ENCODE results near the gene AGBL2.
"Not testable (repeated sequence)": the region's sequence is repeated elsewhere in the genome, so short reads cannot be mapped to it uniquely, and the experiment has no call there.

AGBL2 gene

DNA sequence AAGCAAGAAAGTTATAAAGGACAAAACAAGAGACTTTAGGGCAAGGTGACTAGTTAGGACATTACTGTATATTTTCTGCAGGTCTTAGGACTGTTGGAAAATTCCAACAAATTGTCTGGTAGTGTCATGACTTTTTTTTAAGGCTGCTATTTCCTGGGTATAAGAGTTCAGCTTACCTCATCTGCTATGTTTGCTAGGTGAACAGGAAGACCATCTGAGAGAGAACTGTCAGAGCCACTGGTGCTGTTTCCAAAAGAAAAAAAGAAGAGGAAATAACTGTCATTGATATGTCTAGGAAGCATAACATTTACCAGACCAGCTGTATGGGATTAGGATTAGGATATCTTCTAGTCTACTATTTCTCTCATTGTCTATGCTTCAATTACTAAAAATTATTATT, 46.5 kb downstream of the AGBL2 start:
- Mint-ChIP-seq H3K4me3 (no peak overlapping the region), H3K4me1 (peaks cover 0 to 5% of the 10 kb centered on the region in 2 donors), H3K9me3 (no peaks in the 10 kb centered on the region), H3K27ac (no peak overlapping the region), H3K36me3 (peaks cover 0 to 2% of the 10 kb centered on the region in 2 donors), H3K27me3 (no peaks in the 10 kb centered on the region)
- no peak for ATAC-seq (replicated peaks)
- DNase-seq, result no peak

DNA sequence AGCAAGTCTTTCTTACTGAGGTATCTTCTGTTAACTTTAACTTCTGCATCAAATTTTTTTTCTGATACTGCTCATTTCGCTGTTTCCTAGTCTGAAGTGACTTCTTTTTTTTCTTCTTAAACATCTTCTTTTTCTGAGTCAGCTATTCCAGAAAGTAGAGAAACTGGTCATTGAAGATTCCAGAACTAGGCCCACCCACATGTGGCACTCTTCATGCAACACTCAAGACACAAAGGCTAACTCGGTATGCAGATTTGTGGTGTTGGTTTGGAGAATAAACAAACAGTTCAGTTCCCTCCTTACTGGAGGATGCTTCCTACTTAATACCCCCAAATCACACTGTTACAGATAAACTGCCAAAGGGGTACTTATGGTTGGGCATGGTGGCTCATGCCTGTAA, 47.6 kb downstream of the AGBL2 start:
- H3K4me1 Mint-ChIP-seq, result peaks cover 2 to 9% of the 10 kb centered on the region in 2 donors
- no peaks in the 10 kb centered on the region for H3K9me3 Mint-ChIP-seq
- H3K27me3 Mint-ChIP-seq, result no peaks in the 10 kb centered on the region
- H3K36me3 Mint-ChIP-seq, result peaks cover 0 to 2% of the 10 kb centered on the region in 2 donors
- DNase-seq (no peak), ATAC-seq (replicated peaks) (no peak)
- no peak overlapping the region for H3K27ac Mint-ChIP-seq
- H3K4me3 Mint-ChIP-seq, result no peak overlapping the region

DNA sequence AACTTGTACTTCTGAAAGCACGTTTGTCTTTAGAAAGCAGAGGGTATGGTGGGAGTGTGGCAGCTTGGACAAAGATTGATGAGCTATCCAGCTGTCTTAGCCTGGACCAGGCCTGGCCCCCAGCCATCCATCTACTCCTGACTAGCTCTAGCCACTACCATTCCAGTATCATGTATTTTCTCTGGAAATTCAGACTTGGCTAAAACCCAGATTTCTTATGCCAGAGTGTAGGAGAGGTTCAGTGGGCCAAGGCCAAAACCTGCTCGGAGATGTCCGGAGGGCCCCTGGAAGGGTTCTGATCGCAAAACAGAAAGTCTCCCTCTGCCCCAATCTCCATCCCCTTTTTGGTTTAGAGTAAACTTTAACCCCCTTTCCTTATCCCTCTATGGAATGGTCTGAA, 48.0 kb downstream of the AGBL2 start:
- DNase-seq, result no peak
- no peak for ATAC-seq (replicated peaks)
- H3K4me1 Mint-ChIP-seq, result peaks cover 2 to 5% of the 10 kb centered on the region in 2 donors
- H3K36me3 Mint-ChIP-seq, result no peaks in the 10 kb centered on the region
- no peak overlapping the region for H3K4me3 Mint-ChIP-seq
- H3K27me3 Mint-ChIP-seq, result no peaks in the 10 kb centered on the region
- H3K27ac Mint-ChIP-seq, result no peak overlapping the region
- no peaks in the 10 kb centered on the region for H3K9me3 Mint-ChIP-seq

DNA sequence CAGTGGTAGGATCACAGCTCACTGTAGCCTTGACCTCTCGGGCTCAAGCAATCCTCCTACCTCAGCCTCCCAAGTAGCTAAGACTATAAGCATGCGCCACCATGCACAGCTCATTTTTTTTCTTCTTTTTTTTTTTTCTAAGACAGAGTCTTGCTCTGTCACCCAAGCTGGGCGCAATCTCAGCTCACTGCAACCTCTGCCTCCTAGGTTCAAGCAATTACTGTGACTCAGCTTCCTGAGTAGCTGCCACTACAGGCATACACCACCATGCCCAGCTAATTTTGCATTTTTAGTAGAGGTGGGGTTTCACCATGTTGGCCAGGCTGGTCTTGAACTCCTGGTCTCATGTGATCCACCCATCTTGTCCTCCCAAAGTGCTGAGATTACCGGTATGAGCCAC, 50.2 kb downstream of the AGBL2 start:
- H3K4me3 Mint-ChIP-seq, H3K36me3 Mint-ChIP-seq, H3K9me3 Mint-ChIP-seq, H3K4me1 Mint-ChIP-seq, H3K27me3 Mint-ChIP-seq, DNase-seq, H3K27ac Mint-ChIP-seq: not testable (repeated sequence)
- peak; percentile 33 to 38 for ATAC-seq (replicated peaks)

DNA sequence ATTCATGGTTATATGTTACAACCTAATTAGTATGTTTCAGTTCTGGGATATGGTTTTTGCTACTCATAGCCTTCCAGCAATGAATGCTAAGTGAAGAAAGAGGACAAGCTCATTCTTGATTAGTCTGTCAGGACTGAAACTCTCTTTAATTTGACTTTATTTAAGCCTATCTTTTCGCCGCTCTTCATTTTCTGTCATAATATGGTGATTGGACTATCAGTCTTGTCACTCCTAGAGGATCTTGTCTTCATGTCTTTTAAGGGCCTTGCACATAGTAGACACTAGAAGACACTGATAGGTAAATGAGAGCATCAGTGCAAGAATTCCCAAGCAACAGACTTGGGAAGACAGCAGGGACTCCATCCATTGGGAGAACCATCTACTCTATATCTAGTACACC, 53.9 kb downstream of the AGBL2 start:
- ATAC-seq (replicated peaks) (no peak), DNase-seq (no peak)
- H3K4me1 Mint-ChIP-seq, result peaks cover 2 to 5% of the 10 kb centered on the region in 2 donors
- H3K27ac Mint-ChIP-seq, result no peak overlapping the region
- H3K36me3 Mint-ChIP-seq, result no peaks in the 10 kb centered on the region
- no peaks in the 10 kb centered on the region for H3K27me3 Mint-ChIP-seq
- H3K9me3 Mint-ChIP-seq, result no peaks in the 10 kb centered on the region
- no peak overlapping the region for H3K4me3 Mint-ChIP-seq

DNA sequence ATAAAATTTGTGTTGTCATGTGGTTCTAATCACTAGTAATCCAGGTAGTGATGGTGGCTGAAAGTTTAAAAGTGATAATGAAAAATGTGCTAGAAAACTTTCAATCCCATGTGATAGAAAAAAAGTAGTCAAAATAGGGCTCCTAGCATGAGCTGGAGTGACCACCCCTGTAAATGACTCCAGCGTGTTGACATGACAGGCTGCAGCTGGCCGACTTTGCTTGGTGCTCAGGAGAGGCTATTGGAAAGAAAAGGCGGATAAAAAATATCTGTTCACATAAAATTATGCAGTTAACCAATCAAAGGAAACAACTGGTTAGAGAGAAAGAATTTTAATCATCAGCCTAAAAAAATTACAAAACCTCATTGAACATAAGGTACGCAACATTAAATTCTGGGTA, 55.9 kb downstream of the AGBL2 start:
- DNase-seq (no peak), ATAC-seq (replicated peaks) (no peak)
- Mint-ChIP-seq H3K4me1 (peaks cover 2 to 5% of the 10 kb centered on the region in 2 donors), H3K36me3 (no peaks in the 10 kb centered on the region), H3K9me3 (no peaks in the 10 kb centered on the region), H3K4me3 (no peak overlapping the region), H3K27ac (no peak overlapping the region), H3K27me3 (no peaks in the 10 kb centered on the region)

DNA sequence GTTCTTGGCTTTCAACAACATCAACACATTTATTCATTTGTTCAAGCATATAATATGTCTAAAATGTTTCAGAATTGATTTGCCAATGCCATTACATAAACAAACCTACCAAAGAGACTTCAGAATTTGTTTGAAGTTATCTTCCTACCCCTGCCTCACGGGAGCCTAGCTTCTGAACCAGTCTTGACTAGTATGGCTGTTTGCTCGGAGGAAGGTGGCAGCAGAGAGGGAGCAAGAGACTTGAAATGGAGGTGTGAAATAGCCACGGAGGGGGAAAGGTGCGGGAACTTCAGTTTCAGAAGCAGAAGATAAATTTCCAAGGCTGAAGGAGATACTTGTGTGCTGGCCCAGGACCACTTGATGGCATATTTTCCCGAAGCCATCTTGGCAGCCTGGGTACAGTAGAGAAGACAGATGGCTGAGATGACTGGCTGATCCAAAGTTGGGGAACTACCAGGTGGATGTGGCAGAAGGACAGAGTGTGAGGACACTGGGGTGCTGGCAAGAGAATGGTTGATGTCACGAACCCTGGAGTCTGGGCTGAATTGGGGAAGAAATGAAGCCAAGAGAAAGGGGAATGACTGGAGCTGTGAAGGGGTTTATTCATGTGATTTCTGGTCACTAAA, 58.8 kb downstream of the AGBL2 start:
- Mint-ChIP-seq H3K4me3 (no peak overlapping the region), H3K27ac (no peak overlapping the region), H3K4me1 (no peaks in the 10 kb centered on the region), H3K27me3 (no peaks in the 10 kb centered on the region), H3K36me3 (no peaks in the 10 kb centered on the region), H3K9me3 (peaks cover 7 to 8% of the 10 kb centered on the region in 2 donors)
- DNase-seq (no peak), ATAC-seq (replicated peaks) (no peak)

DNA sequence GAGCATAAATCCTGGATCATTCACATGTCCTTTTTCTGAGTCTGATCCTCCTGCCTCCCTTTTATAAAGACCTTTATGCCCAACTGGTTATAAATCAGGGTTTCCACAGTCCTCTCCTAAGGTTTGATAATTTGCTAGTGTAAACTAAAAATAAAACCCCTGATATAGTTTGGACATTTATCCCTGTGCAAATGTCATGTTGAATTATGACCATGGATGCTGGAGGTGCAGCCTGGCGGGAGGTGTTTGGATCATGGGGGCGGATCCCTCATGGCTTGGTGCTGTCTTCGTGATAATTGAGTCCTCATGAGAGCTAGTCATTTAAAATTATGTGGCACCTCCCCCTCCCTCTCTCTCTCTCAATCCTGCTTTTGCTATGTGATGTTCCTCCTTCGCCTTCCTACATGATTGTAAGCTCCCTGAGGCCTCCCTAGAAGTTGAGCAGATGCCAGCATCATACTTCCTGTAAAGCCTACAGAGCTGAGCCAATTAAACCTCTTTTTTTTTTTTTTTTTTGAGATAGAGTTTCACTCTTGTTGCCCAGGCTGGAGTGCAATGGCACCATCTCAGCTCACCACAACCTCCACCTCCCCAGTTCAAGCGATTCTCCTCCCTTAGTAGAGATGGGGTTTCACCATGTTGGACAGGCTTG, 63.2 kb downstream of the AGBL2 start:
- DNase-seq, result no peak
- peaks cover 7 to 8% of the 10 kb centered on the region in 2 donors for H3K9me3 Mint-ChIP-seq

DNA sequence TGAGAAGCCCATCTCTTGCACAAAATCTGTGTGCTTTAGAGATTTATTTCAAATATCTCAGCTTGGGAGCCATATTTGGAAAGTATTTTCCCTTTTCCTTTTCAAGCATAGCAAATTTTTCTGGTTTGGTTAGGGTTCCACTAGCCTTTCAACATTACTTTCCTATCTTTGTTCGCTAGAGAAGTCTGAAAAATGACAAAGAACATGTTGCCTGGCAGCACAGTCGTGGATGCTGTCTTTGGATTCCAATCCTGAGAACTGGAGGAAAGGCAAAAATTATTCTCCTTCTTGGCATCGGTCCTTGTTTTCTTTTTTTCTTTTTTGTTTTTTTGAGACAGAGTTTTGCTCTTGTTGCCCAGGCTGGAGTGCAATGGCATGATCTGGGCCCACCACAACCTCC, 65.9 kb downstream of the AGBL2 start:
- no peak for ATAC-seq (replicated peaks)
- Mint-ChIP-seq H3K4me3 (no peak overlapping the region), H3K27me3 (no peaks in the 10 kb centered on the region)

More for the DNA sequence above, 63.2 kb downstream of the AGBL2 start:
- H3K4me3 Mint-ChIP-seq, result no peak overlapping the region
- no peaks in the 10 kb centered on the region for H3K27me3 Mint-ChIP-seq
- no peak for ATAC-seq (replicated peaks)
- H3K36me3 Mint-ChIP-seq, result no peaks in the 10 kb centered on the region
- no peak overlapping the region for H3K27ac Mint-ChIP-seq
- no peaks in the 10 kb centered on the region for H3K4me1 Mint-ChIP-seq

DNA sequence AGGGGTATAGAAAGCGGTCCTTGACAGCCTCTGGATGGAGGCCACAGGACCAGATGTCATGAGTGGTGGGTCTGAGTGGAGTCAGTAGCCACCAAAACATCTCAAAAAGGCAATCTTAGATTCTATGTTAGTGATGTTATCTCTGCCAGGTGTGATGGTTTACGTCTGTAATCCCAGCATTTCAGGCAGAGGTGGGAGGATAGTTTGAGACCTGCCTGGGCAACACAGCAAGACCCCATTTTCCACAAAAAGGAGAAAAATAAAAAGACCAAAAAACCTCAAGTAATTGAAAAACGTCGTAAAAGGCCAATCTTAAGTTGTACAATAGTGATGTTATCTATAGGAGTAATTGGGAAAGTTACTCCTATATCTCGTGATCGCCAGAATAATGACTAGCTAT, 69.2 kb downstream of the AGBL2 start:
- no peaks in the 10 kb centered on the region for H3K27me3 Mint-ChIP-seq
- ATAC-seq (replicated peaks) (no peak), DNase-seq (no peak)
- H3K36me3 Mint-ChIP-seq, result peaks cover 2 to 6% of the 10 kb centered on the region in 2 donors
- H3K4me3 Mint-ChIP-seq, result no peak overlapping the region
- H3K9me3 Mint-ChIP-seq, result no peaks in the 10 kb centered on the region
- no peak overlapping the region for H3K27ac Mint-ChIP-seq
- peaks cover 6 to 9% of the 10 kb centered on the region in 2 donors for H3K4me1 Mint-ChIP-seq

More for the DNA sequence above, 65.9 kb downstream of the AGBL2 start:
- Mint-ChIP-seq H3K36me3 (no peaks in the 10 kb centered on the region), H3K9me3 (peaks cover 7 to 8% of the 10 kb centered on the region in 2 donors), H3K4me1 (no peaks in the 10 kb centered on the region), H3K27ac (no peak overlapping the region)
- DNase-seq, result no peak

DNA sequence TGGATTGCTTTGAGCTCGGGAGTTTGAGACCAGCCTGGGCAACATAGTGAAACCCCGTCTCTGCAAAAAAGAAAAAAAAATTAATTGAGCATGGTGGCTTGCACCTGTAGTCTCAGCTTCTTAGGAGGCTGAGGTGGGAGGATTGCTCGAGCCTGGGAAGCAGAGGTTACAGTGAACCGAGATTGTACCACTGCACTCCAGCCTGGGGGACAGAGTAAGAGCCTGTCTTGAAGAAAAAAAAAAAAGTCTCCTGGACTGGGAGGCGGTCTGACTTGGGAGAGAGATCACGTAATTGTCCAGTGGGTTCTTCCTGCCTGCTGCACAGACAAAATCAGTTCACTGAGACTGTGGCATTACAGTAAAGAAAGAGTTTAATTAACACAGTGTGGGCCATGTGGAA, 69.7 kb downstream of the AGBL2 start:
- Mint-ChIP-seq H3K27ac (no peak overlapping the region), H3K36me3 (peaks cover 3 to 6% of the 10 kb centered on the region in 2 donors), H3K9me3 (no peaks in the 10 kb centered on the region), H3K4me1 (peaks cover 8 to 14% of the 10 kb centered on the region in 2 donors), H3K4me3 (no peak overlapping the region), H3K27me3 (no peaks in the 10 kb centered on the region)
- ATAC-seq (replicated peaks) (no peak), DNase-seq (no peak)

DNA sequence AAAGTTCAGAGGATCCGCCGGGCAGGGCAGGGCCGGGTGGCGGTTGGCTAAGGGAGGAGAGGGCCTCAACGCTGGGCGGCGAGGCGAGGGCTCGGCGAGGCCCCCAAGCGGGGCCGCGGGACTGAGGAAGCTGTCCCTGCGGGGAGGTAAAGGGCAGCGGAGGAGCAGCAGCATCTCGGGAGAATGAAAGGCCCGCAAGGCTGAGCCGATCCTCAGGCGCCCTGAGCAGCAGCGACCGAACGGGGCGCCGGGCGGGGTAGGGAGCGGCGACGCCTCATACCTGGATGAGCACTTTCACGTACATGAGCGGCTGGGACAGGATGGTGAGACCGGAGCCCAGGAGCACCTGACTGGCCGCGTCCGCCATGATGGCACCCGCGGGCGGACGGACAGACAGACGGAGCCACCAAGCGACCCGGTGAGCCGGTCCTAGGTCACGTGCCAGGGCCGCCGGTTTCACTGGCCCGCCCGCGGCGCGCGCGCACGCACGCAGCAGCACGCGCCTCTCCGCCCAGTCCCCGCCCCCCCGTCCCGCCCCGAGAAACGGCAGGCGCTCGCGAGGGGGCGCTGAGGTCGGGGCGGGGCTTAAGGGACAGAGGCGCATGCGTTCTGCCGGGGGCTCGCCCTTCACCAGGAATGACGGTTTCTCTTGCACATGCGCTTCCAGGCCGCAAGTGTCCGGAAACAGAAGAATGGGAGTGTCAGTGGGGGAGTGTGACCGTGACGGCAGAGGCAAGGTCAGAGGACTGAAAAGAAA, 72.9 kb downstream of the AGBL2 start, which contains the start of gene MTCH2:
Gene MTCH2, minus strand, starts transcription at position 461 of the 757 bp plus-strand sequence. Its CDS starts 94 bp downstream, at position 367.
- Mint-ChIP-seq H3K4me1 (peaks cover 8 to 15% of the 10 kb centered on the region in 2 donors), H3K36me3 (peaks cover 3 to 10% of the 10 kb centered on the region in 2 donors), H3K27me3 (no peaks in the 10 kb centered on the region), H3K9me3 (no peaks in the 10 kb centered on the region), H3K27ac (peak within 1 kb of the TSS; percentile 97), H3K4me3 (peak within 1 kb of the TSS; percentile 95 to 99)
- DNase-seq, result peak; percentile 96
- ATAC-seq (replicated peaks), result peak; percentile 90 to 93

DNA sequence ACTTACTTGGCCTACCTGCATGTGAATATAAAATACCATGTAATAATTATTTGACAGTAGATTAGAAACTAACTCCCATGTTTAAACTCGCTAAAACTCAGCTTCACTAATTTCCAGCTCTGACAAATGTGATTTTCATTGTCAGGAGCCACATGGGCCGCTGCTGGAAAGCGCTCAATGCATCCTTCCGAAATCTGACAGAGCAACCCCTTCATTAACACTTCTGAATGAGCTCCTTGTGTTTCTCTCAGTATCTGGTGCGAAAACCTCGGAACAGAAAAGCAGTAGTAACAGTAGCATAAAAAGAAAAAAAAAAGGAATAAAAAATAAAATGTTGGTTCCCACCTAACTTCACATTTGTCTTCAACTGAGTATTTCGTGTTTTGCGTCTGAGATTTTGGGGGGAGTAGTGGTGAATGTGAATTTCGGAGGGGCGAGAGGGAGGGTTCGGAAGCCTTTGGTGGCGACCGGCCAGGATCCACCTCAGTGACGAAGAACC, 73.5 kb downstream of the AGBL2 start:
- Mint-ChIP-seq H3K27me3 (no peaks in the 10 kb centered on the region), H3K27ac (peak overlapping the region; percentile 97), H3K4me3 (peak overlapping the region; percentile 95 to 99), H3K9me3 (no peaks in the 10 kb centered on the region), H3K36me3 (peaks cover 5 to 14% of the 10 kb centered on the region in 2 donors), H3K4me1 (peaks cover 8 to 15% of the 10 kb centered on the region in 2 donors)
- no peak for ATAC-seq (replicated peaks)
- DNase-seq, result no peak

DNA sequence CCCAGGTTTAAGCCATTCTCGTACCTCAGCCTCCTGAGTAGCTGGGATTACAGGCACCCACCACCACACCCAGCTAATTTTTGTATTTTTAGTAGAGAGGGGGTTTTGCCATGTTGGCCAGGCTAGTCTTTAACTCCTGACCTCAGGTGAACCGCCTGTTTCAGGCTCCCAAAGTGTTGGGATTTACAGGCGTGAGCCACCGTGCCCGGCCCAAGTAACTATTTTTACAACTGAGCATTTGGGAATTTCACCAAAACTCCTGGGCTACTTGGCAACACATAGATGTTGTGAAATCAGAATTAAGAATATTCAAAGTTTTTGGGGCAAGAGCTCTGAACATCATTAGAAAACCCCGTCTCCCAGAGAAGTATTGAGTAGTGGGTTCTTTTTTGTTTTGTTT, 74.7 kb downstream of the AGBL2 start:
- peaks cover 8 to 15% of the 10 kb centered on the region in 2 donors for H3K4me1 Mint-ChIP-seq
- not testable (repeated sequence) for H3K27ac Mint-ChIP-seq; H3K27me3 Mint-ChIP-seq; DNase-seq; ATAC-seq (replicated peaks); H3K9me3 Mint-ChIP-seq
- H3K36me3 Mint-ChIP-seq, result peaks cover 15 to 18% of the 10 kb centered on the region in 2 donors
- peak overlapping the region in 1 of 2 donors; percentile 6 for H3K4me3 Mint-ChIP-seq

Measured in stimulated activated naive B cell treated with anti-CD40 and anti-IgM and Interleukin-4, amounts not matched to agents 10 μg/mL and 1 μg/mL and 100 μg/mL, for 72 hours (primary cell).